ENCODE results near the gene ZDHHC13.
"Not testable (repeated sequence)": the region's sequence is repeated elsewhere in the genome, so short reads cannot be mapped to it uniquely, and the experiment has no call there.

Gene ZDHHC13

DNA sequence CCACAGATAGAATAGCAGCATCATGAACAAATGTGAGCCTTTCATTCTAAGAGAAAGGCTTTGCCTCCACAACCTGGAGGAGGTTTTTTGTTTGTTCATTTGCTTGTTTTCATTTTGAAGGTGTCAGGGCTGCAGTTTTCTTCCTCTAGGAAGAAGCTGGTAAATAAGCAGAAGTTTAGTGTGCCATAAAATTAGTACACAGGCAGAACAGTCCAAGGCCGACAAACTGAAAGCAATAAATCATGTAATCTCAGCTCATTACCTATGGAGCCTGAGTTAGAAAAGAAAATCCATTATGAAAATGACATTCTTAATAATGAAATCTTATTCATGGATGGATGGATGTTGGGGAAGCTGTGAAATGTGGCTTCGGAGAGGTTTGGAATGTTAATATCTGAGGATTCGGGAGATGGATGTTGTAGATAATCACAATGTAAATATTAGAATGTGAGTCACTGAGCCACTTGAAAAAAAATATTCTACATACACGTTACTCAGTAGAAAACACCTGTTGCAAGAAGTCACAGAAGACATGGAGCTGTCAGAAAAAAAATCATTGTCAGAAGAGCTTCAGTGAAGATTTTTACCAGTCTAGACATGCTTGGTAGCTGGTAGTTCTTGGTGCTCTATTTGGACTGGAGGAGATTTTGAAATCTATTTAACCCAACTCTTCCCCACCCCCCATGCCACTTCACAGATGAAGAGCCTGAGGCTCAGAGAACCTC is 15.0 kb upstream of the ZDHHC13 start:
- FAIRE-seq: no peak

DNA sequence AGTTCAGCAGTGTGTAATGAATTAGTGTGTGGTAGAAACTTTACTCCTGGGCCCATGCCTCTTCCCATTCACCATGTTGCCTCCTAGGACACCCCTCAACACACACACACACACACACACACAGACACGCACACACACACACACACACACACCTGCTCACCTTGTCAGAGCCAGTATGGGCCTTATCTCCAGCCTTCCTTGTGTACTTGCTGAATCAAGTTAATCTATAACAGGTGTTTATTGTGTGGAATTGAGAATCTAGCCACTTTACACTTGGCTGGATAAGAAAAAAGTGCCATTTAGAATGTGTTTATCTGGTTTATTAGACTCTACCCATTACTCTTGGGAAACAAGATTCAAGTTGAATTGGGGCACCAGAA is 14.5 kb upstream of the ZDHHC13 start:
- FAIRE-seq: no peak

DNA sequence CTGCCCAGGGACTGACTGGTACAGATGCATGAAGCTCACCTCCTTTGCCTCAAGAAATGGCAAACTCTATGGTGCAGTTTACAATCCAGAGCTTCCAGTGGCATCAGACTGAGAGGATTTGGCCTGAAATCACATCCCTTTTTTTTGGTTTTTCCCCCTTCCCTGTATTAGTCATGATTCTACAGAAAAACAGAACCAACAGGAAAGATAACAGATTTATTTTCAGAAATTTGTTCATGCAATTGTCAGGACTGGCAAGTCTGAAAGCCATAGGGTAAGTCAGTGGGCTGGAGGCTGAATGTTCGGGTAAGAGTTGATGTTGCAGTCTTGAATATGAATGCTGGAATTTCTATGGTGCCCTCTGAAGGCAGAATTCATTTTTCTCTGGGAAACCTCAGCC is 12.0 kb upstream of the ZDHHC13 start:
- no peak for FAIRE-seq

DNA sequence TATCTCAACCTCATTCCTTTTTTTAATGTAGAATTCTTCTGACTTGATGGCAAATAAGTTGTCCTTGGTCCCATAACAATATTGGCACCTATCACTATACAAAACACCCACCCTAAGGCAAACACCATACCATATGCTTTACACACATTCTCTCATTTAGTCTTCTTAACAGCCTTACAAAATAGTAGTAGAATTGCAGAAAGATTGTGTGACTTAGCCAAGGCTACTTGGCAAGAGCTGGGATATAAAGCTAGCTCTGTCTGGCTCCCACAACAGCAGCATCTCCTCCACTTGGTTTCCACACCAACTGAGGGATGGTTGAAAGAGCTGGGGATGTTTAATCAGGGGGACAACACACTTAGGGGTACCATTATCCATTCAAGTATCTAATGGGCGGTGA is 9.8 kb upstream of the ZDHHC13 start:
- FAIRE-seq: no peak

DNA sequence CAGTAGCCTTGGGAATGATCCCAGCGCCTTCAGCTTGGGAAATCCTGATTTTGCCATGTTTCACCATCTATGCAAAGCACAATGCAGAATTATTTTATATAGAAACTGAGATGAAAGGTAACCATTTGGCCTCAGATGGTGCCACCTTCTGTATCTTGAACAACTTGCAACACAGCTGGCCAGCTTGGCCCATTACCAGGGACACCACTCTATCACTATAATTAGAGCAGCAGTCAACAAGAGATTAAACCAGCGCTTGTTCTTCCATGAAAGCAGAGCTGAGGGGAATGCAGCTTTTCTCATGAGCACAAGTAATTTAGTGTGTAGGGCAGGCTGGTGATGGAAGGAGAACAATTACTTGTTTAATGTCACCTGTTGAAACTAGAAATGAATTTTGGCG is 6.7 kb upstream of the ZDHHC13 start:
- no peak for FAIRE-seq

DNA sequence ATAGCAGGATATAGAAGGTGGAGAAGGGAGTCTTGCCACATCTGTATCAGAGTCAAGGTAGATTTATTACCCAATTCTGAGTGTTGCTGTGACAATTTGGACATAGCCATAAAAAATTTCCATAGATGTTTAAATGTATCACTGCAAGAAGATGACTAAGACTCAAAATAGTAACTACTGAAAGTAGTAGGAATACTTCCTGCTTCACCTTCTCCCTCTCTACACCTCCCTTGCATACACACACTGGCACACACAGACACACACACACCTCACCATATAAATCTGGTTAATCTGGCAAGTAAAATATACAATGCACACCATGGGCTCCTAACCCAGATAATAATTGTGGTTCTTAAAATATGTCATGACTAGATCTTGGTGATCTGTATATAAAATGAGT is 5.2 kb upstream of the ZDHHC13 start:
- no peak for FAIRE-seq

DNA sequence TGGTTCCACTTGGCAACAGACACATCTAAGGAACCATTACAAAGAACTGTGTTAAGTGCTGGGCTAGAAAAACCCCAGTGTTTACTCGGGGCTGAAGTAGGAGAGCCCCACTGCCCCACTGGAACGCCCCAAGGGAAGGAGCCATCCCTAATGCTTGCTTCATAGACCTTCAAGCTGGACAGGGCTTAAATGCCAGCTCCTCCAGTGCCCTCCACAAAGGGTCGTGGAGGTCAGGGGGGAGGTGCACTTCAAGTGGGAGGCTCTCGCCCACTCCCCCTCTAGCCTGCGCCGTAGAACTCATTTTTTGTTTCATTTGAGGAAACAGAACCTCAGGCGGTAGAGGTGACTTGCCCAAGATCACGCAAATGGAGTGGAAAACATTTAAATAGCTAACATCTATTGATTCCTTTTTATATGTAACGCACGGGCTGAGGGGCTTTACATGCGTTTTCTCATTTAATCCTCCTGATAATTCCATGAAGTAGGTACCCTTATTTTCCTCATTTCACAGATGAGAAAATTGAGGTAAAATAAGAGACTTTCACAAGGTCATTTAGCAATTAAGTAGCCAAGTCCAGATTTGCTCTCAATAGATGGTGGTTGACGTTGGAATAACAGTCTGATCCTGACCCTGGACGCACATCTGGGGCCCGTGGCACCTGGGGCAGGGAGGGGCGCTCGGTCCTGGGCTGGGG is 545 bp upstream of the ZDHHC13 start:
- FAIRE-seq: no peak

DNA sequence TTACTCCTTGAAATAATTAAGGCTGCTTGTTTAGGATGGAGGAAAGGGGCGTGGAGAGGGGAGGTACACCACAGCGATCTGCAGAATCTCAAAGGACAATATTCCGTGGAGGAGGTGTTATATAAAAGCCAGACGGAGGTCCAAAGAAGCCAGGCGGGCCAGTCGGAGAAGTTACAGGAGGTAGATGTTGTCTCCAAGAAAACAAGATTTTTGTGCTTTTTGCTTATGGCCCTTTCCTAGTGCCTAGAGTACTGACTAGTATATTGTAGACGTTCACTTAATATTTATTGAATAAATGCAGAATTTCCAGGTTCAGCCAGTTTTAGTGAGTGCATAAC is 761 bp downstream of the ZDHHC13 start:
- no peak for FAIRE-seq

DNA sequence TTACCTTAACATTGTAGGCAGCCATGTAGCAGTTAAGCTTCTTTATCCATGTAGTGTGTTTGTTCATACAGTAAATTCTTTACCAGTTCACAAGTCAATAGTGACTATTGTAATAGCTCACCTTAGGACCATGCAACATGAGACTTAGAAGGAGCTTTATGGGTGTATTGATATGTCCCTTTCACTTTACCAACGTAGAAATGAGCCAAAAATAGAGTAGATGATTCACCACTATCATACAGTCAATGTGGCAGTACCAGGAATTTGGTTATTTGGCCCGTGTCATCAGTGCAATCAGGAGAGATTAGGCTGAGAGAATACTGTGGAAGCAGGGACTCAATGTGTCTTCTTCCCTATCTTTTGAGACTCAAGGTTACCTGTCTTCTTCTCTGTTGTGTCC is 4.7 kb downstream of the ZDHHC13 start:
- FAIRE-seq: no peak

DNA sequence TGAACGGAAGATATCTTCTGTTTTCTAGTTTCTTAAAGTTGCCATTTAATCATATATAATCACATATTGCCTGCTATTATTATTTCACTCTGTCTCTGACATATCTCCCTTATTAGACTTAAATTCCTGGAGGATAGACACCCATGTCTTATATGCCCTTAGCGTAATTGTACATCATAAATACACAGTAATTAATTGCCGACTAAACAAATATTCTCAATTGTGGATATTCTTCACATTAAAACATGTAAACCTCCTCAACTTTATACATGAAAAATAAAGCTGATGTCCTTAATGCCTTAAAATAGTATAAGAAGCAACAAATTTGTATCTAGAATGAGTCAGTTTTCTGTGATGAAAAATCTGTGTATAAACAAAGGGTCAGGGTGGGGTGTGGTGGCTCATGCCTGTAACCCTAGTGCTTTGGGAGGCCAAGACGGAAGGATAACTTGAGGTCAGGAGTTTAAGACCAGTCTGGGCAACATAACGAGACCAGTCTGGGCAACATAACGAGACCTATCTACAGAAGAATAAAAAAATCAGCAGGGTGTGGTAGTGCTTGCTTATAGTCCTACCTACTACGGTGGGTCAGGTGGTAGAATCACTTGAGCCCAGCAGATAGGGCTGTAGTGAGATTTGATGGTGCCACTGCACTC is 6.1 kb downstream of the ZDHHC13 start:
- no peak for FAIRE-seq

DNA sequence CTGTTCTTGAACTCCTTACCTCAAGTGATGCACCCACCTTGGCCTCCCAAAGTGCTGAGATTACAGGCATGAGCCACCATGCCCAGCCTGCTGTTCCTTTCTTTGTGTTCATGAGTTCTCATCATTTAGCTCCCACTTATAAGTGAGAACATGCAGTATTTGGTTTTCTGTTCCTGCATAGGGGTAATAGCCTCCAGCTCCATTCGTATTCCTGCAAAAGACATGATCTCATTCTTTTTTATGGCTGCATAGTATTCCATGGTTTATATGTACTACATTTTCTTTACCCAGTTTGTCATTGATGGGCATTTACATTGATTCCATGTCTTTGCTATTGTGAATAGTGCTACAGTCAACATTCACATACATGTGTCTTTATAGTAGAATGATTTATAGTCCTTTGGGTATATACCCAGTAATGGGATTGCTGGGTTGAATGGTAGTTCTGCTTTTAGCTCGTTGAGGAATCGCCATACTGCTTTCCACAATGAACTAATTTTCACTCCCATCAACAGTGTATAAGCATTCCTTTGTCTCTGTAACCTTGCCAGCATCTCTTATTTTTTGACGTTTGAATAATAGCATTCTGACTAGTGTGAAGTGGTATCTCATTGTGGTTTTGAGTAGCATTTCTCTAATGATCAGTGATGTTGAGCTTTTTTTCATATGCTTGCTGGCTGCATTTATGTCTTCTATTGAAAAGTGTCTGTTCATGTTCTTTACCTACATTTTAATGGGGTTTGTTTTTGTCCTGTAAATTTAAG is 9.8 kb downstream of the ZDHHC13 start:
- FAIRE-seq: not testable (repeated sequence)

DNA sequence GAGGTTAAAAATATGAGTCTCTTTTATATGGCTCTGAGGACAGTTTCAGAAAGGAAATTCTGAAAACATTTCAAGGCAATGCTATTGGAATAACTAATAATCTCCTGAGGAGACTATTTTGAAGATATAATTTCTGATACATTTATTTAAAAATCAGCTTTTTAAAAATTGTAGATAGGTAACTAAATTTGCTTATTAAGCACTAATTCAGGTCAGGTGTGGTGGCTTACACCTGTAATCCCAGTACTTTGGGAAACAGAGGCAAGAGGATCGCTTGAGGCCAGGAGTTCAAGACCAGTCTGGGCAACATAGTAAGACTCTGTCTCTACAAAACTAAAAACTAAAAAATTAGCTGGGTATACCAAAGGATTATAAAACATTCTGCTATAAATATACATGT is 17.0 kb downstream of the ZDHHC13 start:
- FAIRE-seq: no peak

DNA sequence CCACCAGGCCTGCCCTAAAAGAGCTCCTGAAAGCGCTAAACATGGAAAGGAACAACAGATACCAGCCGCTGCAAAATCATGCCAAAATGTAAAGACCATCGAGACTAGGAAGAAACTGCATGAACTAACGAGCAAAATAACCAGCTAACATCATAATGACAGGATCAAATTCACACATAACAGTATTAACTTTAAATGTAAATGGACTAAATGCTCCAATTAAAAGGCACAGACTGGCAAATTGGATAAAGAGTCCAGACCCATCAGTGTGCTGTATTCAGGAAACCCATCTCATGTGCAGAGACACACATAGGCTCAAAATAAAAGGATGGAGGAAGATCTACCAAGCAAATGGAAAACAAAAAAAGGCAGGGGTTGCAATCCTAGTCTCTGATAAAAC is 19.9 kb downstream of the ZDHHC13 start:
- FAIRE-seq: not testable (repeated sequence)

DNA sequence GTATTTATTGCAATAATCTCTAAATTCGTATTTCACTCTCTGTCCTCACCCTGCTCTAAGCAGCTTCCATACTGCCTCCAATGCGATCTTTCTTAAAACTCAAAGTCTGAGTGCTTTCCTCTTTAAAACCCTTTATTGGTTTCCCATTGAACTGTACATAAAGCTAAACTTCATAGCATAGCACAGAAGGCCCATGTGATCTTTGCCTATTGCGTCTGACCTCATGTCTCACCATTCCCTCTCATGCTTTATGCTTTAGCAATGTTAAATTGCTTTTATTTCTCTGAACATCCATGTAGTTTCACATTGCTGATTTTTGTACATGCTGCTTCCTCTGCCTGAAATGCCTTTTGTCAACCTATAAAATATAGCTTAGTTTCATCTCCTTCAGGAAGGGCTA is 28.4 kb downstream of the ZDHHC13 start:
- no peak for FAIRE-seq

DNA sequence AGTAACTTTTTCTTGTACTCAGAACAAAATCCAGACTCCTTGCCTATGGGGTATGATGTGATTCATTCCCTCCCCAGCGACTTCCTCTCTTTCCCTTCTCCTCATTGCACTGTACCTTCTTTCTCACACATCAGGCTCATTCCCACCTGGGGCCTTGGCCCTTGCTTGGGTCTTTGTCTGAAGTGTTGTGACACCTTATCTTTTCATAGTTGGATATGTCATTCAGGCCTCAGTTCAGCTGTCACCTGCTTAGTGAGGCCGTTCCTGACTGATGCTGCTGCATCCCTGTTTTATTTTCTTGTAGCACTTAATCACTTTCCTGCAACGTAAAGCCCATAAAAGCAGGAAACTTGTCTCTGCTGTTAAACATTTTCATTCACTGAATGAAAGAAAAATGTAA is 39.9 kb downstream of the ZDHHC13 start:
- no peak for FAIRE-seq

DNA sequence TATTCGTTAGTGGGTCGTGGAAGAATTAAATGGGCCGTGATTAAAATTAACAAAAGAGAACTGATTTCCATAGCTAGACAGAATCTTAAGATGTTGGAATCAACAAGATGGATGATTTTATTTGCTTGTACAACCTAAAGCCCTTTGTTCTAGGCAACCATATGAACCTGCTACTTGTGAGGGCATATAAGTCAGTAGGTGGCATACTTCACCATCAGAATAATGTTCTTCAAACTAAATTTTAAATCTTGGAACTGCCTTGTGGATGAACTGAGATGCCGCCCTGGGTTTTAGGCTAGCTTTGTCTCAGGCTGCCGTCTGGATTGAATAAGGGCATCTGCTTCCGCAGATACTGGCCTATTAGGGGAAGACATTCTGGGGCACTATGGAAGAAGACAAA is 43.9 kb downstream of the ZDHHC13 start:
- FAIRE-seq: no peak

DNA sequence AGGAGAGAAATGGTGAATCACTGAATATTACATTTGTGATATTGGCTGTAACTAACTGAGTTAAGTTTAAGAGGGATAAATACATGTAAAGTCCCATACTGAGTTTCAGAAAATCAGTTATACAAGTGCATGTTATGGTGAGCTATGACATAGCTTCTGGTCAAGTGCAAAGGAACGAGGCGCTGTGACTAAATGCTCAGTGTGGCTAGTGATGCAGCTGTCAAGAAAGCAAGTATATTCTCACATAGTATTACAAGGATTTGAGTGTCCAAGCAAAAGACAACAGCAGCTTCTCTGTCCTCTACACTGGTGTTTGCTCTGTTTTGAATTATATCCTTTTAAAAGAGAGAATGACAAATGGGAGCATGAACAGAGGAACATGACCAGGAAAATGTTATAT is 44.7 kb downstream of the ZDHHC13 start:
- FAIRE-seq: no peak

DNA sequence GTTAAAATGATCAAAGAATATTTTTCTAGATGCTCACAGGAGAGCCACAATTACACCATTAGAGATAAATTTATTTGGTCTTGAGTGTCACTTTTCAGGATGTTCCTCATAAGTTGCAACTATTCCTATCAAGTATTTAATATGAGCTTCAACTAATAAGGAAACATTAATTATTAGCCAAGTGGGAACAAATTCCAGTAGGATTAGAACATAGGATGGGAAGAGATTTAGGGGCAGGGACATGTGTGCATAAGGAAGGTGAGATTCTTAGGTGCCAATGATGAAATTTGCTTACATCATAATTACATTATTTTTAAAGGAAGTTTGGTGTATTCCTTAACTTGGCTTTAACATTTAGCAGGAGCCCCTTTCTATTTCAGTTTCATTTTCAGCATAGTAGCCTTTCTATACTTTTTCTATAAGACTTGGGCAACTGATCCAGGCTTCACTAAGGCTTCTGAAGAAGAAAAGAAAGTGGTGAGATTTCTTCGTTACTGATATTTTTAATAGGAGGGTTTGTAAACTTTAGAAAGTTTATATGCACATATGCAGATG is 46.1 kb downstream of the ZDHHC13 start:
- no peak for FAIRE-seq

DNA sequence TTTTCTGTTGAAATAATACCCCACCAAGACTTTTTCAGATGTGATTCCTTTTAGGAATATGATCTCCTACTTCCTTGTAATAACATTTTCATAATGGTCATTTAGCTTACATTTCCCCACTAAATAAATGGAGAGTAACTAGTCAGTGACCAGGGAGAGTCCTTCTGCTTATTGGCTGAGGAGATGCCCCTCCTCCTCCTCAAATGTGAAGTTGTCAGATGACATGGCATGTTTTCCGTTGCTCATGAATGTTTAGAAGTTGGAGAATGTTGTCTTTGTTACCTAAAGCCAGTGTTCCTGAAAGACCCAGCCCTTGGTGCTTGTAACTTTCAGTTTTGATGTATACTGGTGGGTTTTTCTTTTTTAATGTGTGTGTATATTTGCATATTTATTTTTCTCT is 46.6 kb downstream of the ZDHHC13 start:
- no peak for FAIRE-seq

DNA sequence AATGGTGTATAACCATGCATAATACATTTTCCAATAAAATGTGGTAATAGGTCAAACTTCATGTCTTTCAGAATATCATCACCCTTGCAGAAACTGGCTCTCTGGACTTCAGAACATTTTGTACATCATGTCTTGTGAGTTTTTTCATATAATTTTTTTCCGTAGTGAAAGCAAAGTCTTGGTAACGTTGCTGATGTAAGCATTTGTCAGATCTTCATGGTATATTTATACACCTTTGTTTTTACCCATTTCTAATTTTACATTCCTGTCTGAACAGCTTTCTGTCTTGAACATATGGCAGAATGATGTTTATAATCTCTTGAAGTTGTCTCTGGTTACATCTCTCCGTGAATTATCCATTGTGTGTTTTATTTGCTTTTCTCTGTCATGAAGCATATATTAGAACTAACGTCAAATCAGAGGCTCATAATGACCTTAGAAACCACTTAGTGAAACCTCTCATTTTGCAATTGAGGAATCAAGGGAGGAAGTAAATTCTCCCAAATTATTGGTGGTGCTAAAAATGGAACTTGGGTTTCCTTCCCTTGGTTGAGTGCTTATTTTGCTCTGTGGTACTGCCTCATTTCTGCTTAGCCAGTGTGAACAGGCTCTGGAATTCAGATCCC is 47.4 kb downstream of the ZDHHC13 start:
- FAIRE-seq: no peak

DNA sequence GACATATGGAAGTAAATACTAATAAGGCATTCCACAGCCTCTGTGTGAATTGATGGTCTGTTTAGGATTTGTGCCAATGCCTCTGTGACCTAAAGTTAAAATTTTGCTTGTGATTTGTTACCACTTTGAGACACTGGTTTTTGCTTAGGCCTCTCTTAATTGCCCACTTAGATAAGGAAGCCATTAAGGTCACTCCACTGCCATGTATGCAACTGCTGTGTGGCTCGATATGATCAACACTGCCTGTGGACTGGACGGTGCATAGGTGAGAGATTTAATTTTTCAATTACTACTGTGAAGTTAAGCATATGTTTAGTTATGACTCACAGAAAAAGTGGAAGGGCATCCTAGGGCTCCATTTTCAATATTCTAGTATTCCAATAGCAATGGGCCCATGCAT is 47.9 kb downstream of the ZDHHC13 start:
- no peak for FAIRE-seq

DNA sequence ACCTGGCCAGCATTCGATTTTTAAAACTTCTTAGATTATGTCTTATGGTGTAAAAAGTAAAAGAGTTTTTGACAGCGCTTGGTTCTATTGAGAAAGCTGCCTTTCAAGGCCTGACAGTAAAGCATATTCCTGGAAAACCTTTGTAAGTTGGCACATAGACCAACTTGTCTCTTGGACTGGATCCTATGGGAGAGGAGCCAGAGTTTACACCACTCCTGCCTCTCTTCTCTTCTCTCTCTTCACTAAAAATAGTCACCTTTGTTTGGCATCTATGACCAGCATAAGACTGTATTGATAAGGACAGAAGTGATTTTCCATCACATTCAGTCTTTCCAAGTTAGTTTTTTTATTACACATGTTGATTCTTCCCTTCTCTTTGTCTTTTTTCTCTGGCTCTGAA is 51.1 kb downstream of the ZDHHC13 start:
- FAIRE-seq: no peak
